PFSK-1 (cell line): ENCODE measurements around the gene PLCH2.
A peak's percentile ranks its signal among the peaks of the same experiment; 100 is the strongest.

Experiments
- FOXP2 ChIP-seq: optimal IDR thresholded peaks from 2 replicates; pipeline ENCODE3; 2011; ENCODE audit warnings: borderline replicate concordance, control low read depth, inconsistent platforms; ENCODE audit not compliant: insufficient read depth; ENCODE audit errors: extremely low read length, extremely low read depth
- POLR2AphosphoS5 ChIP-seq: IDR thresholded peaks from 2 replicates; pipeline ENCODE4 v1.6.1; 2012; ENCODE audit warnings: low read depth, mild to moderate bottlenecking, control low read depth, low read length, moderate library complexity
- REST ChIP-seq, 2 experiments: IDR thresholded peaks; 2 replicates each; pipeline versions ENCODE4 v1.6.1 to v1.8.0; 2011 to 2012; ENCODE audit warnings: low read depth in 2 of 2, low read length in 2 of 2, control low read depth in 1 of 2, inconsistent platforms in 1 of 2, mild to moderate bottlenecking in 1 of 2, moderate library complexity in 1 of 2; ENCODE audit not compliant: insufficient read depth in 1 of 2
- SIN3A ChIP-seq: IDR thresholded peaks from 2 replicates; pipeline ENCODE4 v1.6.1; 2012; ENCODE audit warnings: mild to moderate bottlenecking, low read length, moderate library complexity, borderline replicate concordance; ENCODE audit not compliant: insufficient read depth
- TAF1 ChIP-seq: IDR thresholded peaks from 2 replicates; pipeline ENCODE4 v1.6.1; 2012; ENCODE audit warnings: low read length, control low read depth, borderline replicate concordance; ENCODE audit not compliant: insufficient read depth

Gene PLCH2

GRCh38 chr1:2481885-2482284, 5.8 kb downstream of the PLCH2 start:
- no peak for TF ChIP-seq SIN3A
- no peak for TF ChIP-seq FOXP2
- no peak for TF ChIP-seq REST (IDR thresholded peaks at IDR 0.05; ENCODE audit: insufficient read depth in 1 of 2, low read depth in 2 of 2, low read length in 2 of 2)
- TF ChIP-seq POLR2AphosphoS5: no peak
- TF ChIP-seq TAF1: no peak

GRCh38 chr1:2482588-2482987, 6.5 kb downstream of the PLCH2 start:
- TF ChIP-seq FOXP2: no peak
- TF ChIP-seq REST (IDR thresholded peaks at IDR 0.05; ENCODE audit: insufficient read depth in 1 of 2, low read depth in 2 of 2, low read length in 2 of 2): peak; percentile 72 to 87

- no peak for TF ChIP-seq FOXP2
- no peak for TF ChIP-seq SIN3A
- TF ChIP-seq TAF1: no peak
- TF ChIP-seq REST (IDR thresholded peaks at IDR 0.05; ENCODE audit: insufficient read depth in 1 of 2, low read depth in 2 of 2, low read length in 2 of 2): no peak
- TF ChIP-seq POLR2AphosphoS5: no peak
Observed at GRCh38 chr1:2483026-2483425, 6.9 kb downstream of the PLCH2 start.

- no peak for TF ChIP-seq TAF1
- no peak for TF ChIP-seq POLR2AphosphoS5
- no peak for TF ChIP-seq SIN3A
Observed at GRCh38 chr1:2483970-2484369, 7.9 kb downstream of the PLCH2 start.

- no peak for TF ChIP-seq SIN3A
- no peak for TF ChIP-seq TAF1
- TF ChIP-seq FOXP2: no peak
- no peak for TF ChIP-seq POLR2AphosphoS5
- TF ChIP-seq REST (IDR thresholded peaks at IDR 0.05; ENCODE audit: insufficient read depth in 1 of 2, low read depth in 2 of 2, low read length in 2 of 2): no peak
Observed at GRCh38 chr1:2486041-2486440, 10.0 kb downstream of the PLCH2 start.

GRCh38 chr1:2486558-2486957, 10.5 kb downstream of the PLCH2 start:
- TF ChIP-seq FOXP2: no peak
- TF ChIP-seq REST (IDR thresholded peaks at IDR 0.05; ENCODE audit: insufficient read depth in 1 of 2, low read depth in 2 of 2, low read length in 2 of 2): no peak
- TF ChIP-seq POLR2AphosphoS5: no peak
- no peak for TF ChIP-seq TAF1
- no peak for TF ChIP-seq SIN3A
